ENCODE data around the gene CIITA. TPM values are rescaled to one million over a fixed set of nuclear protein-coding genes. Genes with fewer than 3 reads are reported as not detected.

The CIITA gene
- total RNA-seq, 1 experiment from 2014 or later: not detected

DNA sequence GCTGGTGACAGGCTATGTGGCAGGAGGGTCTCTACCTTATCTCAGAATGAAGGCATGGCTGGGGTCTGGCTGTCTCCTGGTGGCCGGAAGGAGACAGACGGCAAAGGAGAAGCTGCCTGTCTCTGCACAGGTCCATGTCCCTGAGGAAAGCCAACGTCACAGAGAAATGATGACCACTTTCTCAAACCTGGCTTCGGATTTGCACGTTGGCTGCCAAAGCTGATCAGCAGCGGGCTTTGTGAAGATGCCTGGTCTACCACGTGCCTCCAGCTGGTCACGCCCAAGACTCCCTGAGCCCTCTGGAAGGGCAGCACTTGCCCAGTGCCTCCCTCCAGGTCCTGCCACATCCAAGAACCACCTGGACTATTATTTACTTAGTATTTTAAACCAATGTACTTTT, 56.9 kb downstream of the CIITA start:
- no peak overlapping the region for H3K56ac ChIP-seq (ENCODE audit: insufficient read length, low read depth, low read length)
- H2BK20ac ChIP-seq (ENCODE audit: low read depth, low read length, poor library complexity, severe bottlenecking): no peak overlapping the region
- H3K27ac ChIP-seq (ENCODE audit: insufficient read length, low read depth, low read length): no peak overlapping the region
- no peak overlapping the region for H3K9ac ChIP-seq (ENCODE audit: extremely low read depth, insufficient read length, low read length)
- H3K23me2 ChIP-seq (ENCODE audit: insufficient read length, low read depth, low read length, poor library complexity, severe bottlenecking): no peaks in the 10 kb centered on the region
- H4K91ac ChIP-seq (ENCODE audit: insufficient read length, low read depth, low read length): no peak overlapping the region
- no peak overlapping the region for H3T11ph ChIP-seq (ENCODE audit: low read length)
- no peak overlapping the region for H2BK12ac ChIP-seq (ENCODE audit: insufficient read length, low read depth, low read length)
- no peaks in the 10 kb centered on the region for H4K20me1 ChIP-seq (ENCODE audit: control insufficient read depth, insufficient read depth, insufficient read length)
- H4K8ac ChIP-seq (replicated peaks; ENCODE audit: insufficient read length, low read depth, low read length): no peak overlapping the region
- no peak overlapping the region for H4K5ac ChIP-seq (ENCODE audit: insufficient read length, low read depth, low read length)
- H2AK5ac ChIP-seq (ENCODE audit: insufficient read length, low read length): no peak overlapping the region
- no peak overlapping the region for H3K14ac ChIP-seq (ENCODE audit: insufficient read depth, low read length)
- H3K4me1 ChIP-seq (ENCODE audit: insufficient read depth, low read length): no peaks in the 10 kb centered on the region
- TF ChIP-seq, protein P1, sequence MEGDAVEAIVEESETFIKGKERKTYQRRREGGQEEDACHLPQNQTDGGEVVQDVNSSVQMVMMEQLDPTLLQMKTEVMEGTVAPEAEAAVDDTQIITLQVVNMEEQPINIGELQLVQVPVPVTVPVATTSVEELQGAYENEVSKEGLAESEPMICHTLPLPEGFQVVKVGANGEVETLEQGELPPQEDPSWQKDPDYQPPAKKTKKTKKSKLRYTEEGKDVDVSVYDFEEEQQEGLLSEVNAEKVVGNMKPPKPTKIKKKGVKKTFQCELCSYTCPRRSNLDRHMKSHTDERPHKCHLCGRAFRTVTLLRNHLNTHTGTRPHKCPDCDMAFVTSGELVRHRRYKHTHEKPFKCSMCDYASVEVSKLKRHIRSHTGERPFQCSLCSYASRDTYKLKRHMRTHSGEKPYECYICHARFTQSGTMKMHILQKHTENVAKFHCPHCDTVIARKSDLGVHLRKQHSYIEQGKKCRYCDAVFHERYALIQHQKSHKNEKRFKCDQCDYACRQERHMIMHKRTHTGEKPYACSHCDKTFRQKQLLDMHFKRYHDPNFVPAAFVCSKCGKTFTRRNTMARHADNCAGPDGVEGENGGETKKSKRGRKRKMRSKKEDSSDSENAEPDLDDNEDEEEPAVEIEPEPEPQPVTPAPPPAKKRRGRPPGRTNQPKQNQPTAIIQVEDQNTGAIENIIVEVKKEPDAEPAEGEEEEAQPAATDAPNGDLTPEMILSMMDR (conservative IDR thresholded peaks at IDR 0.05): no peak
- no peak overlapping the region for H2BK120ac ChIP-seq (ENCODE audit: low read depth, low read length, poor library complexity, severe bottlenecking)
- no peak overlapping the region for H3K18ac ChIP-seq (ENCODE audit: insufficient read length, low read depth, low read length)
- H3K23ac ChIP-seq (ENCODE audit: insufficient read length, low read depth, low read length): no peak overlapping the region
- no peak overlapping the region for H2AFZ ChIP-seq (ENCODE audit: low read length)
- H2BK5ac ChIP-seq (ENCODE audit: insufficient read length, low read length): no peak overlapping the region
- H3K79me2 ChIP-seq (ENCODE audit: insufficient read depth, low read length): no peaks in the 10 kb centered on the region
- H3K4ac ChIP-seq (ENCODE audit: low read depth, low read length): no peak overlapping the region
- DNase-seq: no peak
- H3K9me3 ChIP-seq (ENCODE audit: control insufficient read depth, low read depth, low read length): no peaks in the 10 kb centered on the region
- Mint-ChIP-seq H3K36me3 (ENCODE audit: insufficient read depth in 1 of 3, low read depth in 3 of 3) (peaks cover 2 to 23% (median 16%) of the 10 kb centered on the region in 3 experiments; a peak in 6 of 7 replicates), H3K27me3 (ENCODE audit: low read depth) (no peaks in the 10 kb centered on the region), H3K9me3 (no peaks in the 10 kb centered on the region), H3K4me1 (peaks cover 0 to 2% of the 10 kb centered on the region in 2 experiments; a peak in 2 of 4 replicates), H3K4me3 (no peak overlapping the region), H3K27ac (no peak overlapping the region; a peak in 1 of 7 replicates)
- H3K4me2 ChIP-seq (ENCODE audit: insufficient read depth, insufficient read length, low read length): no peak overlapping the region
- no peaks in the 10 kb centered on the region for H3K27me3 ChIP-seq (ENCODE audit: insufficient read depth, low read length)
- H3K79me1 ChIP-seq (ENCODE audit: insufficient read depth, low read depth, low read length, poor library complexity, severe bottlenecking): no peaks in the 10 kb centered on the region
- no peak overlapping the region for H2BK15ac ChIP-seq (ENCODE audit: low read depth, low read length)
- no CpG with 5 or more reads among the region's 8 CpGs for WGBS (ENCODE audit: extremely low coverage, insufficient read length, low lambda C conversion rate)
